Stimulated activated CD4-positive, alpha-beta T cell treated with anti-CD3 and anti-CD28 coated beads, Interleukin-1b, Interleukin-23, amount 100 ng/mL, for 24 hours (primary cell): Measurements from ENCODE around the gene ENKUR.
"Not testable (repeated sequence)": the region's sequence is repeated elsewhere in the genome, so short reads cannot be mapped to it uniquely, and the experiment has no call there.

Experiments used
- DNase-seq, 4 experiments: peaks; one replicate each; pipeline ENCODE4 v3.0.0-alpha.2; 2020; ENCODE audit warnings: low read depth in 4 of 4, low spot score in 1 of 4

ENKUR gene

DNA sequence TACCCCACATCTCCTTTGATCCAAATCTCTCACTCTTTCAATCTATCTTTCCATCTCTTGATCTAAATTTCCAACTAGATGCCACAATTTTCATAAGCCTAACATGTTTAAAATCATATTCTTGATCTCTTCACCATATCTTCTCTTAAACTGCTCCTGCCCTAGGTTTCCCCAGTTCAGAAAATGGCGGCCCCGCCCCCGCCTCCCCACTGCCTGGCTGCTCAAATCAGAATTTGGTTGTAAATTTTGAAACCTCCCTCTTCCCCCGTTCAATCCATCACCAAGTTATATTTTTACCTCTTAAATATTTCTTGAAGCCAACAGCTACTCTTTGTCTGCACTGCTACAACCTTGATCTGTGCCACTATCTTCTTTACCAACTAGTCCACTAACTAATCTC is 36.3 kb downstream of the ENKUR start:
- no peak for DNase-seq

DNA sequence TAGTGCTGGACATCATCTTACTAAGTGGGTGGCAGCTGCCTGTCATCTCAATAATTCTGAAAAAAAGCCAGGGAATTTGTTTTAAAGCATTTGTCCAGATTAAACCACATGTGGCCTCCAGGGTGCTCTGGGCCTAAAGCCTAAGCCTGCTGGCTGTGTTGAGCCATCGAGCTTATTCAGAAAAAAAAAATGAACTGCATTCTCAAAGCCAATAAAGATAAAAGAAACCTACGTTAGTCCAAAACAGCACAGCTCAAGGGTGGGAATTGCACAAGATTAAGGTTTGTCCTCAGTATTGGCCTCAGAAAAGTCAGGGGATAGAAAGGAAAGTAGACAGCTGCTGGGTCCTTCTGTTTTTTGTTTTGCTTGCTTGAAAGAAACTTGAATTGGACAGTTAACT is 41.0 kb downstream of the ENKUR start:
- DNase-seq = no peak

DNA sequence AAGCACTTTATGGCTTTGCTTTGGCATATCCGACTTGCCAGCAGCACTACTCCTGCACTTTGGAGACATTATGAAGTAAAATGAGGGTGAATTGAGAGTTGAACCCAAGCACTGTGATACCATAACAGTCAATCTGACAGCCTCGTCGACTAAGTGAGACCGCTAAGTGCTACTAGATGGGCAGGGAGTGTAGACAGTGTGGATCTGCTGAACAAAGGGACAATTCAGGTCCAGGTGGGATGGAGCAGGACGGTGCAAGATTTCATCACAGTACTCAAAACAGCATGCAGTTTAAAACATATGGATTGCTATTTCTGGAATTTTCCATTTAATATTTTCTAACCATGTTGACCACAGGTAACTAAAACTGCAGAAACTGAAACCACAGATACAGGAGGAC is 42.8 kb downstream of the ENKUR start:
- DNase-seq = no peak

DNA sequence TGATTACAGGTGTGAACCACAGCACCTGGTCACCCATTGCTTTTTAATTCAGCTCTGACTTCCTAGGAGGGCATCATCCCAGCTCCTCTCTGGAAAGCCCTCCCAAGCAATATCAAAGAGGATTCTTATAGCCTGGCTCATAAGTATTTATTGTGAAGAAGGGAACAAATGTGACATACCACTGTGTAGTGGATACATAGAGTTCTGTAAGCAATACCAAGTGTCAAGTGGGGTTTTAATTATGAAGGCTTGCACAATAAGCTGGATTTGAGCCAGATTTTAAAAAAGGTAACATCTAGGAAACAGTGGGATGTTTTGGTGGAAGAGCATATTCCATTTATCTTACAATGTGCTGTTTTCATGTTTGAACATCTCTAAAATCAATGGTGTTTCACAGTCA is 44.6 kb downstream of the ENKUR start:
- DNase-seq = no peak

DNA sequence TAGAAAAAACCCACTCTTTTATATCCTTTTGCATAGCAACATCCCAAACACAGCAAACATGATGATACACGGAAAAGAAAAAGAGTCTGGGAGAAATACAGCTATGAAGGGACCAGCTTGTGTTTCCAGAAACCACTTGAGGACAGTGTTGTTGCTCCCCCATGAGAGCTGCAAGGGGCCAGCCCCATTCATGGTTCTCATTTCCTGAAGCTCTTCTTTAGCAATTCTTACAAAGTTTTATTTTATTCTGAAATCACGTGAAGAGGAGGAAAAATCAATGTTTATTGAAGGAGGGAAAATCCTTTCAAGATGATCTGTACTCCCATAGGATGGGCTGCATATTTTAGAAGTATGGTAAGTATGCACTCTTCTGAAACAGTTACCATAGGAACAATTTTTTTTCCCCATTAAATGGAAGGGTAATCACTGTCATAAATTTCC is 46.1 kb downstream of the ENKUR start:
- DNase-seq = no peak

DNA sequence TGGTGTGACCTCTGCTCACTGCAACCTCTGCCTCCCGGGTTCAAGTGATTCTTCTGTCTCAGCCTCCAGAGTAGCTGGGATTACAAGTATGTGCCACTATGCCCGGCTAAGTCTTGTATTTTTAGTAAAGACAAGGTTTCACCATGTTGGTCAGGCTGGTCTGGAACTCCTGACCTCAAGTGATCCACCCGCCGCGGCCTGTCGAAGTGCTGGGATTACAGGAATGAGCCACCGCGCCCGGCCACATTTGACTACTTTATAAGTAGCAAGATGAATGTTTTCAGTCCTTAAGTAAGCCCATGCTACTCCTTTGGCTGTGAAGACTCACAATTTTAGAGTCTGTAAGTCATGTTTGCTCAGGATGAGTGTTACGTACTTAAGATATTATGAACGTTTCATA is 47.0 kb downstream of the ENKUR start:
- DNase-seq = not testable (repeated sequence)

DNA sequence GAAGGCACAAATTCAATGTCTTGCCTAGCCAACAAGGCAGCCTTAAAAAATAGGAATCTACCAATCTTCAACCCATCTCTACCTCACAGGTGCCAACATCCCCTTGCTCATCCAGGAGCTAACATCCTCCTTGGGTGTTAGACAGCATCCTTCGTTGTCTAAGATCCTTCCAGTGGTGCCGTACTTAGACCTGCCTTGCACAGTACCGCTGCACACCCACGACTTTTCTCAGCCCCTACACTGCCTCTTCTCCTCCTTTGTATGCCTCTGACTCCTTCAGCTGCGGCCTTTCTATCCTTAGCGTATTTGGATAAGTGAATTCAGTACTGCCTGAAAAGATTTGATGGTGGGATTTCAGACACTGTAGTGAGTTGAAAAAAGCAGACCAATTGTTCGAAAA is 47.6 kb downstream of the ENKUR start:
- DNase-seq = no peak

DNA sequence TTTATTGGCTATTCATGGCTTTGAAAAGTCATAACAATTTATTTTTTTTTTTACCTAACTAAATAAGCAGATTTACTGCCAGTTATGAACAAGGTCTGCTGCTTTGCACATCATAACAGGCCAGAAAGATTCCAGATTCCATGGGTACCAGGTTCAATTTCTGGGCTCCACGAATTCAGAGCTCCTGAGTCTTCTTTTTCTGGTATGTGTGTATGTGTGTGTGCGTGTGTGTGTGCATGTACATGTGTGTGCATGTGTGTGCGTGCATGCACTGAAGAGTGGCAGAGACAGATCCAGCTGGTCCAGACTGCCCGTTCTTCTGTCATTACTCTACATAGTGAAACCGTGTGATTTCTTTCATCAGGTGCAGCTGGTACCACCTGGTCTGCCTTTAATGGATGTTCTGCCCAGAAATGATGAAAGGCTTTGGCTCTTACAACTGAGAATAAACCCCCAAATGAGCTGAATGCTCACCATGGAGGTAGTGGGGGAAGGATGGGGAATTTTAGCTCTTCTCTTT is 48.9 kb downstream of the ENKUR start:
- no peak for DNase-seq

DNA sequence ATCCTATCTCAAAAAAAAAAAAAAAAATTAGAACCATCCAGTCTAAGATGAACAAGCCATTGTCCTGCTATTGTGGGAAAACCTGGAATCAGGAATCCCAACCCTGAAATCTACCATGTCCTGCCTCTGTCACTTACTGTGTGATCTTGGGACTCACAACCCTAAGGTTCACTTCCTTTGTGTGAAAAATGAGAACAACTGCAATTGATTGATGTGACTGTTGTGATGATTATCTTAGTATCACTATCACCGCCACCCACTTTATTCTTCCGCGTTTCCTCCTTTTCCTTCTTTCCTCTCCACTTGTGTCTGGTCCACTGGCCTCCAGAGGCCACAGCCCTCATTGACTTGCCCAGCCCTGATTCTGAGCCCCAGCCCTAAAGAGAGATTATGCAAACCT is 50.9 kb downstream of the ENKUR start:
- DNase-seq = no peak

DNA sequence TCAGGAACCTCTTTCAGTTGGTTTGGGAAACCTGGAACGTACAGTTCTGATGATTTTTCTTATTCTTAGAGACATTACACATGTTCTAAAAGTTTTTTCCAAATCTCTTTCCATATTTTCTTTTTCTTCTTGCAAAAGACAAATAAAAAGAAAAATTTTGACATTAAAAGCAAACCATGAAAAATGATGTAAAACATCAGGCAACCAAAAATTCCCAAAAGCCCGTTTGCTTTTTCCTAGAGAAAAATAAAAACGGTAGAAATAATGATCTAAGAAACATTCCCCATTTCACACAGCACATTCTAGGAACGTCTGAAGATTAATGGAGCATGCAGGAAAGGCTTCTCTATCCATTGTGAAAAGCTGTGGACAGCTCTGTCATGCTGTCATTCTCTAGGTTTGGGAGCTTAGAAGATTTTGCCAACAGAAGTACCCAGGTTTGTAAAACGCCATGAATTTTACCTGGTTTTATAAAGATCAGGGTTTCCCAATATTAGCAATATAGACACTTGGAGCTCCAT is 52.4 kb downstream of the ENKUR start:
- DNase-seq = no peak

DNA sequence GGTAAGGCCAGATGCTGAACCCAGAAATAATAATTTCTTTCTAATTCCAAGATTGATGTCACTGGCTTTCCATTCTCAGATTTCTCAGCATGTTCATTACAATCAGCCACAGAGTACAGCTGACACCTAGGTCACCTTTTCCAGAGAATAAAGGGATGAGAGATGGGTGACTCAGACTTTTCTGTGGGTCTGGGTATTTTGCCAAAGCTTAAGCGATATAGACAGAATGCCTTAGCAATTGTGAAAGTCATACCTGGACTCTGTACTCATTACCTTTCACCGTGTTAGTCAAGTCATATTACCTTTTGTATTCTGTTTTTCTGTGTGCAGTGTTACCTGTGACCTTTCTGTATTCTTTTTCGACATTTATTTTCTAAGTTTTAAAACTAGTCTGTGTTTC is 53.0 kb downstream of the ENKUR start:
- DNase-seq = no peak

DNA sequence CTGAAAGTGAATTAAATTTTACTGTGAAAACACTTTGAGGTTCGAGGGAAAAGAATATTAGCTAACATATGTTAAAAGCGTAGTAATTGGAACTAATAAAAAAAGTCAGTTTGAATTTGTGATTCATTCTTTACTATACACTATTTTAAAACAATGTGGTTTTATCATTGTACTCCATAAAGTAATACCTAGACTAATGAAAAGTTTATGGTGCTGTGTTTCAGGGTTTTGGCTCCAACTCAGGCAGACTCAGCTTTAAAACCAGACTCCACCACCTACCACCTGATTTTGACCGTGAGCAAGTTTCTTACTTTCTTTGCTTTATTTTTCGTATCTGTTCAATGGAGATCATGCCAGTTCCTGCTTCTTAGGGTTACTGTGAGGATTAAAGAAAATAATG is 54.4 kb downstream of the ENKUR start:
- DNase-seq = no peak

DNA sequence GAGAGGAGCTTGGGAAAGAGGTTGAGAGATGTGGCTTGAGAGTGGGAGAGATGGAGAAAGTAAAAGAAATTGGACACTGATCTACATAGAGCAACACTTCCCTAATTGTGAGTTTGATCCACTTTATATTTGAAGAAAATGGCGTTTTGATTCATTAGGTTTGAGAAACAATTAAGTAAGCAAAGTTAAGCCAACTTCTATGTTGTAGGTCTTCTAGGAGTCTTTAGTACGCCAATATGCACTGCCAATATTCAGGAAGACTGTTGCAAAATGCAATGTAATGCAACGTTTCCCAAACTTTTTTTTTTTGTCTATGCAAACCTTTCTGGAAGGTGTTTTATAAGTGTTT is 56.6 kb downstream of the ENKUR start:
- DNase-seq = no peak

DNA sequence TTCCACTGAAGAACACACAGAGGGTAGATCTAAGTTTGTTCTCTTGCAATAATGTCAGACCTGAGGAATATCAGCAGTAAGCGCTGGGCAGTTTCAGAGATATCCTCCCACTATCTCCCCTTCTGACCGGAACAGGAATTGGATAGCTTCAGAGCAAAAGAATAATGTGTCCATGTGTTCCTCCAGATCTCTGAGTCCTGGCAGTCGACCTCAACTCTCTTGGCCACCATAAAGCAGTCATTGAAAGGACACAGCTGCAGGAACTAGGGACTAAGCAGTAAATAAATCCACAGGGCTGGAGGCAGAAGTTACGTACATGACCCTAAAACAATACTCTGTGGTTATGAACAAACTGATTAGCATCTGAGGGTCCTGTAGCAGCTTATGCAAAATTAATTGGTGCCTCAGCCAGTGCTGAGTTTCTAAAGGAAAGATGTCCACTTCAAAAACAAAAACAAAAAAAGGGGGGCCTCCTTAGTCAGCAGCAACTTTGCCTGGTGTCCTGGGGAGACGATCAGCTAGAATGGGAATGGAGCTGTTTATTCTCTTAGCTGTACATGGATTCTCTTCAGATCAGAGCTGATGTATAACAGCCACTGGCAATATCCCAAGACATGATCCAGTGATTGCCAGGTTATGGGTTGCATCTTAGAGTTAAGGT is 57.1 kb downstream of the ENKUR start:
- DNase-seq = no peak

DNA sequence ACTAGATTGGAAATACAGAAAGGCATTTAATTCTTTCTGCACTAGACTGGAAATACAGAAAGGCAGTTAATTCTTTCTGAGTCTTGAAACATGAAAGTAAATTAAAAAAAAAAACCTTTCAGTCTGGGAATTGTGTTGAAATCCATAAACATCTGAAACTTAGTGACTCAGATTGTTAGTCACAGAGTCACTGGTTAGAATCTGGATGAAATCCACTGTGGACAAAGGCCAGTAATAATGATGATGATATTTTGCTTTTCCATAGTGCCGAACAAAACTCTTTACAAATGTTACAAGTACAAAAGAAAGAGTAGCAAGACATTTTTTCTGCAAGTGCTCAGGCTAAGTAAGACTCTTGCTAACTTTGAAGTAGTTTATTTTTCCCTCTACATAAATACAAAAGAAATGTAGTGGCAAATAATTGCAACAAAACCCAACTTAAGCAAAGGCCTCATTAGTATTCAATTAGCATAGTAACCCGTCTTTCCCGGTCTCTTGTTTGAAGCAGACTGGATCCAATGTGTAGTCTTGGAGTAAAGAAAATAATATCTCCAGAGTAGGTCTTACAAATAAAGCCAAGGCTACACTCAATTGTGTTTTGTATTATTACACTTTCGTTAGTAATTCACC is 57.8 kb downstream of the ENKUR start:
- DNase-seq = no peak

DNA sequence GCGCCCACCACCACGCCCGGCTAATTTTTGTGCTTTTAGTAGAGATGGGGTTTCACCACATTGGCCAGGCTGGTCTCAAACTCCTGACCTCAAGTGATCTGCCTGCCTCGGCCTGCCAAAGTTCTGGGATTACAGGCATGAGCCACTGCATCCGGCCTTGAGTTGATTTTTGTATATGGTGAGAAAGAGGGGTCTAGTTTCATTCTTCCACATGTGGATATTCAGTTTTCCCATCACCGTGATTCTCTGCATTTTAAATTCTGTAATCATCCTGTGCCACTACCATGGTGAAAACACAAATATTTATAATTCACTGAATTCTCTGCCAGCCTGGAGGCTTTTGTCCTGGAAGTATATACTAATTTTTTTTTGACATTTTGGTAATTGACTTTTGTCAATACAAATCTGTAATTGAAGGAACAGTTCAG is 58.3 kb downstream of the ENKUR start:
- DNase-seq = not testable (repeated sequence)

DNA sequence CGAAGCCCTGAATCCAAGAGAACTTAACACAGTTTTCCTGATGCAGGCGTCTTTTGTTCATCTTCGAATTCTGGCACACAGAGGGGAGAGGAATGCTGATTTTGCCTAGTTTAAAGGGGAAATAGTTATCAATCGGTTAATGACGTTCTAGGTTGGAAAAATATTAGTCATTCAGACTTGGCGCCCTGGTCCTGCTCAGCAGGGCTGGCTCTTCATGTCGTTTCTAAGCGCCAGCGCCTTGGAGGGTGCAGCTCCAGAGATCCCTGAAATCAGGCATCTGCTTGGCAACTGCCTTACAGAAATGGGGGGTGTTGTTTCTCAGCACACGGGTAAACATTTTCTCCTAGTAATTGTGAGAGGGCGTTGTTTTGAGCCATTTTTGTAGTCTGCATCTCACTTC is 62.3 kb downstream of the ENKUR start:
- DNase-seq = no peak

DNA sequence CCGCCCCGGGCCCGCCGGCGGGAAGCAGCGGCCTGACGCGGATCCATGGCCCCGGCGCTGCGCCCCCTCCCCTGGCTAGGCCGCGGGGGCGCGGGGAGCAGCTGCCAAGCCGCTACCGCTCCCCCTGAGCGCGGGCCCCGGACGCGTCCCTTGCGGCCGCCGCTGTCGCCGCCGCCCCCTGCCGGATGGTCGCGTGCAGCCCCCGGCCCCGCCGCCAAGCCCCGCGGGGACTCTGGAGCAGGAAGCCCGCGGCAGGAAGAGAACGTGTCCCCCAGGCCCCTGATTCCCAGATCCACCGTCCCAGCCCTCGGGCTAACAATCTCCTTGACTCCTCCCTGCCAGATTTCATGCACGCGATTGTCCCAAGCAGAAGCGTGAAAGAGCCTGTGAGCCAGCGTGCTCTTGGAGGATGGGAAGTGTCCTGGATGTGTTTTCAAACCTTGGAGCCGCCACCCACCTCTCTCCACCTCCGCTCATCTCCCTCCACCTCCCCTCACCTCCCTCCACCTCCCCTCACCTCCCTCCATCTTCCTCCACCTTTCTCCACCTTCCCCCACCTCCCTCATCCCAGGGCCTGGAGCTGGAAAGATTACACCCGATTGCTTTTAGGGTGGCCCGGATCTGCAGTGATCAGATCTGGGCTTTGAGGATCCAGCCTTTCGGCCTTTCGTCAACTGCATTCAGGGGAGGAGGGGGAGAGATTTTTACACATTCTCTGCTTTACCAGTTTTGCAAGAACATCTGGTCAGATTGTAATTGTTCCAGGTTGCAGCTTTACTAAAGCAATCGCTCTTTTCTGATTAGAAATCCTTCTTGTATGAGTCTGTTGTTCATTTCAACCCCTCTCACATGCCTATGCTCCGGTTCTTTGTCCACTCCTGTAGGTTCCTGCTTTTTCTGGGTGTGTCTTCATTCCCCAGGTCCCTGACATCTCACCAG is 63.0 kb downstream of the ENKUR start:
- peak in 2 of 4 experiments; percentile 13 to 20 for DNase-seq

DNA sequence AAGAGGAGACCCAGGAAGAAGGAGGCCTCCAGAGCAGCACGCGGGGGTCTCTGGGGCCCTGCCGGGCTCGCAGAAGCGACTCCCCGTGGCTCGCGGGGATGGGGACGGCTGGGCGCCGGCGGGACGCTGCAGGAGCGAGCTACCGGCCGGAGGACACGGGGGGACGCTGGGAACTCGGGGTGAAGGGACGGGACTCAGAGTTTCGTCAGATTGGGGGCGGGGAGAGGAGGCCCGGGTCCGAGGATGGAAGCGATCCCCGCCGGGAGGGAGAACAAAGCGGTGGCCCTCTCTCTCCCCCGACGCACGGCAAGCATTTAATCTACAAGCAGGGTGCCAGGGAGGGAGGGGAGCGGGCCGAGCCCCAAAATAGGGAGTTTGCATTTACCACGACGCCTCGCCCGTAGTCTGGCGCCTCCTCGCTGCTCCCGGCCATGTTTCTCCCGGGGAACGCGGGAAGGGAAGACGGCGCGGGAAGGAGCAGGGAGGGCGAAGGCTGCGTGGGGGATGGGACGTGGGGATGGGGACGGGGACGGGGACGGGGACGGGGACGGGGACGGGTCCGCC is 63.7 kb downstream of the ENKUR start, which contains the start of gene PRTFDC1:
Gene PRTFDC1 (minus strand): TSS at position 464 of the 564 bp plus-strand sequence. CDS start 31 bp downstream, at position 433.
- no peak for DNase-seq

DNA sequence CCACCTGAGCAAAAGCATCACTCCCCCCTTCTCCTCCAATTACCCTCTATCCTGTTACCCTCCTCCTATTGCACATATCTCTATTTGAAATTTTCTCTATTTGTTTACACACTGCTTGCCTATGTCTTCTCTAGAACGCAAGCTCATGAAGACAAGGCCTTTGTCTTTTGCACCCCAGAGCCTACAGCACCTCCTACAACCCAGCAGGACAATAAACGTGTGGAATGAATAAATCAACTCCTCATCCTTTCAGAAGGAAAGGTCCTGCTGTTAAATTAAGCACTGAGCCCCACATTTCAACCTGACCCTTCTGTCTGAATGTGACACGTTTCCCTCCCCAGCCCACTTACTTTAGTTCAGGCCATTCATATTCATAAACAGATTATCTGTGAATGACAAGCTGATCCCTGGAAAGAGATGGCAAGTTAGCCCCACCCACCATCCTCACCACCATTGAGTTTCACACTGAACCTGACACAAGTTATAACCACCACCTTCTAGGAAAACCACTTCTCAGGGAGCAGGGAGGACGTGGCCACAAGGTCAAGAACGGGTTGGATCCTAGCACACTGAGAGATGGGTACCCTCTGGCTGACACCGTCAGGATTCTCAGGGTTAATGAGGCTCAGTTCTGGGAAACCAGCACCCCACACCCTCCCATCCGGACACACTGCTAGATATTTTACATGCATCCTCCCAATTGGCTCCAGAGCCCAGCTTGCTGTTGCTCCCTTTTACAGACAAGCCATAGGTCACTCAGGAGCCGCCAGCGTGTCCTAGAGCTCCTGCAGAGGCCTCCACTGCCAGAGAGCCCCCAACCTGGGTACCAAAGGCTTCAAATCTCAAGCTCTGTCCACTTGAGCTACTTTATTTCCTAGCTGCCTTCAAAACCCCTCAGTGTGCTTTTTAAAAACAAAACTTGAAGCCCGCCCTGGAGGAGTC is 64.5 kb downstream of the ENKUR start:
- no peak for DNase-seq
